CD14-positive monocyte (primary cell): Measurements from ENCODE around the gene CDT1. TPM values are rescaled to one million over a fixed set of nuclear protein-coding genes. Genes with fewer than 3 reads are reported as not detected.

ENCODE experiments used
- DNase-seq, 3 donors: peaks; one replicate each; pipeline ENCODE4 v3.0.0-alpha.2; 2011 to 2022
- H2AFZ ChIP-seq: 2 replicates; pipeline ENCODE4 v1.6.0; 2012; ENCODE audit warnings: mild to moderate bottlenecking, low read depth, low read length, inconsistent platforms; ENCODE audit not compliant: insufficient read depth, poor library complexity, severe bottlenecking
- H3K27ac ChIP-seq, 2 donors: 1 replicate in 1 of 2; 2 replicates in 1 of 2; pipeline ENCODE4 v1.5.1; 2012 to 2013; ENCODE audit warnings: low read length in 2 of 2, control low read depth in 1 of 2, inconsistent platforms in 1 of 2, low read depth in 1 of 2, mild to moderate bottlenecking in 1 of 2
- H3K27me3 ChIP-seq, 2 donors: one replicate each; pipeline versions ENCODE4 v1.6.0 to v1.6.1; 2011 to 2013; ENCODE audit warnings: low read length in 2 of 2; ENCODE audit not compliant: control insufficient read depth in 2 of 2, insufficient read depth in 2 of 2
- H3K36me3 ChIP-seq, 2 donors: replicated peaks in 1 of 2; 1 replicate in 1 of 2; 2 replicates in 1 of 2; pipeline versions ENCODE4 v1.5.1 to v1.6.1; 2012 to 2013; ENCODE audit warnings: low read length in 2 of 2, control low read depth in 1 of 2, inconsistent platforms in 1 of 2, mild to moderate bottlenecking in 1 of 2; ENCODE audit not compliant: insufficient read depth in 2 of 2, control insufficient read depth in 1 of 2
- H3K4me1 ChIP-seq, 2 donors: 1 replicate in 1 of 2; 2 replicates in 1 of 2; pipeline versions ENCODE4 v1.5.1 to v1.6.1; 2012 to 2013; ENCODE audit warnings: low read length in 2 of 2, control low read depth in 1 of 2, inconsistent platforms in 1 of 2, mild to moderate bottlenecking in 1 of 2, moderate library complexity in 1 of 2; ENCODE audit not compliant: insufficient read depth in 2 of 2, control insufficient read depth in 1 of 2
- H3K4me2 ChIP-seq: replicated peaks from 2 replicates; pipeline ENCODE3; 2012; ENCODE audit warnings: low read length, moderate library complexity, mild to moderate bottlenecking; ENCODE audit not compliant: poor library complexity, severe bottlenecking; ENCODE audit errors: extremely low read depth
- H3K4me3 ChIP-seq, 3 experiments: fragments of 200-600 bp in 1 of 3; sonication (generic) in 1 of 3; replicated peaks in 1 of 3; 1 replicate in 2 of 3; 2 replicates in 1 of 3; pipeline ENCODE4 v1.5.1; 2011 to 2013; ENCODE audit warnings: low read length in 3 of 3, mild to moderate bottlenecking in 3 of 3, control low read depth in 2 of 3, low read depth in 2 of 3, inconsistent platforms in 1 of 3, moderate library complexity in 1 of 3
- H3K79me2 ChIP-seq: 2 replicates; pipeline ENCODE4 v1.6.0; 2012; ENCODE audit warnings: mild to moderate bottlenecking, control low read depth, inconsistent platforms, low read length, moderate library complexity; ENCODE audit not compliant: insufficient read depth
- H3K9ac ChIP-seq: 2 replicates; pipeline ENCODE4 v1.6.0; 2017; ENCODE audit warnings: low read length, mild to moderate bottlenecking; ENCODE audit not compliant: insufficient read depth, poor library complexity, severe bottlenecking
- H3K9me3 ChIP-seq, 2 donors: replicated peaks in 1 of 2; 1 replicate in 1 of 2; 2 replicates in 1 of 2; pipeline versions ENCODE4 v1.5.1 to v1.6.1; 2012 to 2013; ENCODE audit warnings: low read length in 2 of 2, control low read depth in 1 of 2; ENCODE audit not compliant: control insufficient read depth in 1 of 2, insufficient read depth in 1 of 2
- H4K20me1 ChIP-seq: 2 replicates; pipeline ENCODE4 v1.6.0; 2012; ENCODE audit warnings: mild to moderate bottlenecking, low read length, control low read depth, moderate library complexity; ENCODE audit not compliant: insufficient read depth
- H3K27ac Mint-ChIP-seq, 7 donors: one replicate each; pipeline ENCODE4 v1.8.0; 2020; ENCODE audit warnings: mild to moderate bottlenecking in 7 of 7, mixed read lengths in 7 of 7, moderate library complexity in 6 of 7, inconsistent platforms in 2 of 7
- H3K27me3 Mint-ChIP-seq, 3 donors: one replicate each; pipeline ENCODE4 v1.8.0; 2021 to 2022; ENCODE audit warnings: low read depth in 3 of 3, mild to moderate bottlenecking in 3 of 3, mixed read lengths in 3 of 3, moderate library complexity in 3 of 3, inconsistent platforms in 1 of 3
- H3K36me3 Mint-ChIP-seq, 2 donors: one replicate each; pipeline ENCODE4 v1.8.0; 2020; ENCODE audit warnings: mixed read lengths in 2 of 2, inconsistent platforms in 1 of 2, mild to moderate bottlenecking in 1 of 2
- H3K4me1 Mint-ChIP-seq: one replicate; pipeline ENCODE4 v1.8.0; 2020; ENCODE audit warnings: mild to moderate bottlenecking, mixed read lengths
- H3K4me3 Mint-ChIP-seq, 2 donors: one replicate each; pipeline ENCODE4 v1.8.0; 2020; ENCODE audit warnings: mild to moderate bottlenecking in 2 of 2, mixed read lengths in 2 of 2, moderate library complexity in 1 of 2
- H3K9me3 Mint-ChIP-seq, 7 donors: one replicate each; pipeline ENCODE4 v1.8.0; 2020 to 2022; ENCODE audit warnings: mixed read lengths in 7 of 7, mild to moderate bottlenecking in 6 of 7, moderate library complexity in 6 of 7, inconsistent platforms in 2 of 7
- CTCF ChIP-seq: fragments of 200-600 bp; IDR thresholded peaks from one replicate; pipeline ENCODE4 v1.8.0; 2022; ENCODE audit warnings: antibody characterized with exemption, mild to moderate bottlenecking
- WGBS: methylation state at CpG from one replicate; pipeline ENCODE4 v1.1.5; 2013; ENCODE audit warnings: missing lambda C conversion rate; ENCODE audit not compliant: insufficient coverage; 5-methylcytosine and 5-hydroxymethylcytosine counted together
- intact Hi-C, 2 donors: fragments of 100-400 bp; cut with micrococcal nuclease; formaldehyde crosslinking; loops; one replicate each; pipeline versions ENCODE4 v1.15.0 to v1.15.1; 2023
- polyA plus RNA-seq, 3 donors: library from polyadenylated mRNA; depleted of rRNA in 1 of 3; unstranded in 2 of 3; stranded (reverse) in 1 of 3; fragments of 300-500 nt in 2 of 3; fragments of >200 nt in 1 of 3; fragmentation: Illumina TruSeq in 2 of 3; gene quantifications; 1 replicate in 2 of 3; 2 replicates in 1 of 3; pipeline ENCODE4 v1.2.3, GENCODE V29; 2012 to 2021

The CDT1 gene
- polyA plus RNA-seq, 3 donors: 0.07 to 0.24 (median 0.16) TPM

GRCh38 chr16:88807626-88808453, 4.3 kb downstream of the CDT1 start:
- Histone ChIP-seq H3K4me1 (peaks cover 41 to 60% of the 10 kb centered on the region in 2 donors), H3K4me3 (no peak overlapping the region), H3K9ac (no peak overlapping the region), H3K27ac (no peak overlapping the region), H2AFZ (no peak overlapping the region), H3K79me2 (peaks cover 80% of the 10 kb centered on the region), H3K36me3 (peaks cover 14 to 25% of the 10 kb centered on the region in 2 donors), H3K4me2 (no peak overlapping the region), H4K20me1 (peaks cover 40% of the 10 kb centered on the region), H3K9me3 (no peaks in the 10 kb centered on the region), H3K27me3 (no peaks in the 10 kb centered on the region)
- Mint-ChIP-seq H3K4me3 (no peak overlapping the region), H3K36me3 (peaks cover 19 to 30% of the 10 kb centered on the region in 2 donors), H3K27ac (peak overlapping the region in 2 of 7 donors; percentile 53 to 63), H3K4me1 (peaks cover 32% of the 10 kb centered on the region), H3K27me3 (peaks cover 0 to 2% (median 0%) of the 10 kb centered on the region in 3 donors), H3K9me3 (no peaks in the 10 kb centered on the region)
- 91% methylated on average over 24 of the region's 26 CpGs for WGBS
- no peak for TF ChIP-seq CTCF
- intact Hi-C loops: no loop called here
- DNase-seq: no peak

GRCh38 chr16:88809068-88809675, 5.6 kb downstream of the CDT1 start:
- Mint-ChIP-seq H3K4me1 (peaks cover 34% of the 10 kb centered on the region), H3K27ac (peak overlapping the region in 1 of 7 donors; percentile 19), H3K36me3 (peaks cover 19 to 30% of the 10 kb centered on the region in 2 donors), H3K4me3 (no peak overlapping the region), H3K9me3 (no peaks in the 10 kb centered on the region), H3K27me3 (peaks cover 0 to 2% (median 0%) of the 10 kb centered on the region in 3 donors)
- Histone ChIP-seq H4K20me1 (peaks cover 44% of the 10 kb centered on the region), H3K4me1 (peaks cover 45 to 54% of the 10 kb centered on the region in 2 donors), H3K9me3 (no peaks in the 10 kb centered on the region), H2AFZ (no peak overlapping the region), H3K4me3 (no peak overlapping the region), H3K27me3 (no peaks in the 10 kb centered on the region), H3K27ac (no peak overlapping the region), H3K9ac (no peak overlapping the region), H3K36me3 (peaks cover 14 to 25% of the 10 kb centered on the region in 2 donors), H3K79me2 (peaks cover 73% of the 10 kb centered on the region), H3K4me2 (no peak overlapping the region)
- 89% methylated on average over 10 of the region's 10 CpGs for WGBS
- intact Hi-C loops: no loop called here
- TF ChIP-seq CTCF: no peak
- no peak for DNase-seq
